GM12892 (cell line): ENCODE results near the gene STAB2.

Source experiments
- POLR2A ChIP-seq: IDR thresholded peaks from 2 replicates; pipeline ENCODE4 v1.6.1; 2011; ENCODE audit warnings: low read depth, low read length, control low read depth
- POLR2AphosphoS5 ChIP-seq: IDR thresholded peaks from 2 replicates; pipeline ENCODE4 v1.6.1; 2011; ENCODE audit warnings: low read depth, low read length, control low read depth
- TAF1 ChIP-seq: IDR thresholded peaks from 2 replicates; pipeline ENCODE4 v1.6.1; 2011; ENCODE audit warnings: low read depth, mild to moderate bottlenecking, control low read depth, low read length, borderline replicate concordance

- TF ChIP-seq POLR2A (no peak), TAF1 (no peak), POLR2AphosphoS5 (no peak)
Observed at GRCh38 chr12:103769240-103769945, 182.3 kb downstream of the STAB2 start.
